ENCODE results near the gene CTNNBL1. TPM values are rescaled to one million over a fixed set of nuclear protein-coding genes. Genes with fewer than 3 reads are reported as not detected.

The CTNNBL1 gene
- total RNA-seq, 1 experiment from 2014 or later: 45.2 TPM

DNA sequence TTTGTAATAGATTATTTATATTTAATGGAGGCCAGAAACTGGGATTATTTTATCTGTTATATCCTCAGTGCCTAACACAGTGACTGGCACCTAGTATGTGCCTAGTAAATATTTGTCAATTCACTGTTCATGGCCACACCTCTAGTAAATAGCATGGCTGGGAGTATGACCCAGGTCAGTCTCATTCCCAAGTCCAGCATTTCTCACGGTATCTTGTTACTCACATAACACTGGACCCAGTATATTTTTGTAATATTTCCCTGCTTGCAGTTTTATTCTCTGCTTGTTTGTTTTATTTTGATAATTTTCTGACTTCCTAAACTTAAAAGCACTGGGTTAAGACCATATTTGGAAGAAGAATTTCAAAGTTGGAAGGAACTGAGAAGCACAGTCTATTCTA is 47.7 kb downstream of the CTNNBL1 start:
- TF ChIP-seq, protein P1, sequence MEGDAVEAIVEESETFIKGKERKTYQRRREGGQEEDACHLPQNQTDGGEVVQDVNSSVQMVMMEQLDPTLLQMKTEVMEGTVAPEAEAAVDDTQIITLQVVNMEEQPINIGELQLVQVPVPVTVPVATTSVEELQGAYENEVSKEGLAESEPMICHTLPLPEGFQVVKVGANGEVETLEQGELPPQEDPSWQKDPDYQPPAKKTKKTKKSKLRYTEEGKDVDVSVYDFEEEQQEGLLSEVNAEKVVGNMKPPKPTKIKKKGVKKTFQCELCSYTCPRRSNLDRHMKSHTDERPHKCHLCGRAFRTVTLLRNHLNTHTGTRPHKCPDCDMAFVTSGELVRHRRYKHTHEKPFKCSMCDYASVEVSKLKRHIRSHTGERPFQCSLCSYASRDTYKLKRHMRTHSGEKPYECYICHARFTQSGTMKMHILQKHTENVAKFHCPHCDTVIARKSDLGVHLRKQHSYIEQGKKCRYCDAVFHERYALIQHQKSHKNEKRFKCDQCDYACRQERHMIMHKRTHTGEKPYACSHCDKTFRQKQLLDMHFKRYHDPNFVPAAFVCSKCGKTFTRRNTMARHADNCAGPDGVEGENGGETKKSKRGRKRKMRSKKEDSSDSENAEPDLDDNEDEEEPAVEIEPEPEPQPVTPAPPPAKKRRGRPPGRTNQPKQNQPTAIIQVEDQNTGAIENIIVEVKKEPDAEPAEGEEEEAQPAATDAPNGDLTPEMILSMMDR (IDR thresholded peaks at IDR 0.05; ENCODE audit: unreplicated experiment): no peak
- intact Hi-C loops (cut with micrococcal nuclease): no loop called here
- ChIA-PET CTCF (no interaction called here), POLR2A (no interaction called here)
- no peaks in the 10 kb centered on the region for H3K4me1 Mint-ChIP-seq (ENCODE audit: insufficient read depth, unreplicated experiment)
- H3K27ac Mint-ChIP-seq (ENCODE audit: low read depth, unreplicated experiment): no peak overlapping the region
- H3K4me3 Mint-ChIP-seq (ENCODE audit: unreplicated experiment): no peak overlapping the region
- BruUV-seq (replicated peaks): no TSS peak
- no peaks in the 10 kb centered on the region for H3K27me3 Mint-ChIP-seq (ENCODE audit: insufficient read depth, unreplicated experiment)
- H3K9me3 Mint-ChIP-seq (ENCODE audit: unreplicated experiment): no peaks in the 10 kb centered on the region
- peaks cover 26% of the 10 kb centered on the region for H3K36me3 Mint-ChIP-seq (ENCODE audit: insufficient read depth, unreplicated experiment)
- no peak for DNase-seq (ENCODE audit: unreplicated experiment)

DNA sequence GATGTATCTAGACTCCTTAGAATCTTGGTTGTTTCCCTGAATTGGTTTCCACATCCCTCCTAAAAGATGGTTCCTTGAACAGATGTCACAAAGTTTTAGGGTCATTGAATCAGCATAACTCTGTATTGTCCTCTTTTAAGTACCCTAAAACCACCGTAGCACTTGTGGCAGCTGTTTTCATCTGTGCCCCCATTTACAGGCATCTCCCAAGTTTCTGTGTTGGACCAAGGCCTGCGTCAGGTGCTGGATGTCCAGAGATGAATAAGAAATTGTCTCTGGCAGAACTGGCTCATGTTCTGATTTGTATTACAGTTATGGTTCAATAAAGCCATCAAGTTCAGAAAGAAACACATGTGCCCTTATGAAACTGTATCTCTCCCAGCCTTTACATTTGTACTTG is 48.3 kb downstream of the CTNNBL1 start:
- no peak overlapping the region for H3K27ac Mint-ChIP-seq (ENCODE audit: low read depth, unreplicated experiment)
- CTCF ChIA-PET: no interaction called here

DNA sequence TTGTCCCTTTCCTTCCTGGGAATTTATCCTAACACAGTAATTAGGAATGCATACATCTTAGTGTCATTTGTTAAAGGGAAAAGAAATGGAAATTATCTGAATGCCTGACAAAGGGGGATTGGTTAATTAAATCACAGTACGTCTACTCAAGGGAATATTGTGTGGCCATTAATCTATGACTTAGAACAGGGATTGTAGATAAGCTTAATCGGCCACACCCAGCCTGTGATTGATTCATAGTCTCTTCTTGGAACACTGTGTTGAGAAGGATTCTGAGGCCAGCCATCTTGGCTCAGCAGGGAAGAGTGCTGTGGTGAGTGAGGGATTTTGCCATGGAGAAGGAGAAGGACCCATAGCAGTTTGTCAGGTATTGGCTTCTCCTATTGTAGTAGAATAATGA is 50.5 kb downstream of the CTNNBL1 start:
- Mint-ChIP-seq H3K9me3 (ENCODE audit: unreplicated experiment) (no peaks in the 10 kb centered on the region), H3K36me3 (ENCODE audit: insufficient read depth, unreplicated experiment) (peaks cover 27% of the 10 kb centered on the region), H3K27me3 (ENCODE audit: insufficient read depth, unreplicated experiment) (no peaks in the 10 kb centered on the region), H3K4me1 (ENCODE audit: insufficient read depth, unreplicated experiment) (no peaks in the 10 kb centered on the region), H3K4me3 (ENCODE audit: unreplicated experiment) (no peak overlapping the region), H3K27ac (ENCODE audit: low read depth, unreplicated experiment) (no peak overlapping the region)
- TF ChIP-seq, protein P1 (IDR thresholded peaks at IDR 0.05; ENCODE audit: unreplicated experiment): no peak
- ChIA-PET POLR2A (interaction anchor here (0.6 kb wide), 1 partner anchor 251 kb away, joined by 3 read pairs; no protein-coding TSS in a partner anchor), CTCF (interaction anchor here (0.5 to 1.0 kb wide), 2 partner anchors 36 to 467 kb away, joined by 3 read pairs; no protein-coding TSS in a partner anchor)
- no TSS peak for BruUV-seq (replicated peaks)
- no peak for DNase-seq (ENCODE audit: unreplicated experiment)
- intact Hi-C loops (cut with micrococcal nuclease): no loop called here

More for the DNA sequence above, 48.3 kb downstream of the CTNNBL1 start:
- no TSS peak for BruUV-seq (replicated peaks)
- intact Hi-C loops (cut with micrococcal nuclease): no loop called here
- Mint-ChIP-seq H3K4me3 (ENCODE audit: unreplicated experiment) (no peak overlapping the region), H3K4me1 (ENCODE audit: insufficient read depth, unreplicated experiment) (no peaks in the 10 kb centered on the region), H3K9me3 (ENCODE audit: unreplicated experiment) (no peaks in the 10 kb centered on the region), H3K36me3 (ENCODE audit: insufficient read depth, unreplicated experiment) (peaks cover 21% of the 10 kb centered on the region), H3K27me3 (ENCODE audit: insufficient read depth, unreplicated experiment) (no peaks in the 10 kb centered on the region)
- TF ChIP-seq, protein P1 (IDR thresholded peaks at IDR 0.05; ENCODE audit: unreplicated experiment): no peak
- DNase-seq (ENCODE audit: unreplicated experiment): no peak
- POLR2A ChIA-PET: no interaction called here

DNA sequence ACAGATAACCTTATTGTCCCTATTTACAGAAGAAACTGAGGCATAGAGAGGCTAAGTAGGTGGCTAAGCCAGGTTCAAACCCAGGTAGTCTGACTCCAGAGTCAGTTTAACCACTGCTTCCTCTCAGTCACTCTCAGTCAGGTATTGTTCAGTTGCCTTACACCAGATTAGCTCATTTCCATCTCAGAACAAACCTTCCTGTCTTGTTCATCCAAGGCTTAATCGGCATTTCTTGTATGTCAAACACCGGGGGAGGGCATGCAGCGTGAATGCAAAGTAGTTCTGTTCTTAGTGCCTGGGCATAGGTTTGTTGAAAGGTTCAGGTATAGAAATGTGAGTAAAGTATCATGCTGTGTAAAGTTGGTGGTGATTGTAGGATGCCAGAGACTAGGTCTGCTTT is 51.7 kb downstream of the CTNNBL1 start:
- intact Hi-C loops (cut with micrococcal nuclease): no loop called here
- Mint-ChIP-seq H3K4me3 (ENCODE audit: unreplicated experiment) (no peak overlapping the region), H3K4me1 (ENCODE audit: insufficient read depth, unreplicated experiment) (no peaks in the 10 kb centered on the region), H3K27ac (ENCODE audit: low read depth, unreplicated experiment) (no peak overlapping the region), H3K36me3 (ENCODE audit: insufficient read depth, unreplicated experiment) (peaks cover 38% of the 10 kb centered on the region), H3K27me3 (ENCODE audit: insufficient read depth, unreplicated experiment) (no peaks in the 10 kb centered on the region), H3K9me3 (ENCODE audit: unreplicated experiment) (no peaks in the 10 kb centered on the region)
- POLR2A ChIA-PET: interaction anchor here (1.3 kb wide), 1 partner anchor 11 kb away, joined by 5 read pairs; no protein-coding TSS in a partner anchor
- DNase-seq (ENCODE audit: unreplicated experiment): no peak
- TF ChIP-seq, protein P1 (IDR thresholded peaks at IDR 0.05; ENCODE audit: unreplicated experiment): no peak
- CTCF ChIA-PET: interaction anchor here (0.6 kb wide), 1 partner anchor 17 kb away, joined by 3 read pairs; no protein-coding TSS in a partner anchor
- BruUV-seq (replicated peaks): no TSS peak
